Measurements from ENCODE around the gene CYTH4.

DNA sequence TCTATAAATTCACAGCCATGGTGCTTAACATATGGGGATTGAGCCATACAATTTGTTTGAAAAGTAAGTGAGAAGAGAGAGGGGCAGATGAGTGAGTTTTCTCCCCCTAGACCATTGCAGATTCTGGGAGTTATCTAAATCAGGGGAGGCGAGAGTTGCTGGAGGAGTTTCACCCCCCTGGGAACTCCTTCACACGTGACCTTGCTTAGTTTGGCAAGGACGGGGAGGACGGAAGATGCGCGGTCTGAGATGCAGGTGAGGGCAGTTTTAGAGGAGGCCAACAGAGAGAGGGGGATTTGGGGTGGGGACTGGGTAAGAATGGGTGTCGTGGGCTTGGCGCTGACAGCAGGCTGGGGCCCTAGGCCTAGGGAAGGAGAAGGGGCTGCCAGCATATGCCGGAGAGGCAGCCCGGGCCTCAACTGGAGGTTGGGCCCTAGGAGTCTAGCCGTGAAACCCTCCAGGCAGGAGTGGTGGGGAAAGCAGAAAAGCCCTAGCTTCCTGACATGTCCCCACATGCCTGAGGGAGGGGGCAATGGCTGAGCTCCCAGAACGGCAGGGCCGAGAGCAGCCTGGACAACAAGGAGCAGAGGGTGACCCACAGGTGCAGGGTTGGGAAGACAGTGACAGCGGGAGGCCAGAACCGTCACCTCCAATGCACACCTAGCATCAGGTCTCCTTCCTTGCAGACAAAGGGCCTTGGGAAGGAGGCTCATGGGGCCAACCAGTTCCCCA lies 81.1 kb downstream of the CYTH4 start:
- TF ChIP-seq POLR2A (IDR thresholded peaks at IDR 0.05; ENCODE audit: low read length), result no peak
- no peak for TF ChIP-seq GATA1 (IDR thresholded peaks at IDR 0.05; ENCODE audit: low read depth, low read length)

Measured in erythroblast (primary cell).